Loucy (cell line): ENCODE data around the gene ACAN.

Source experiments
- H2AFZ ChIP-seq: fragments of 200-600 bp; sonication (generic); 2 replicates; pipeline ENCODE4 v1.6.0; 2016; ENCODE audit warnings: antibody characterized with exemption, mild to moderate bottlenecking, low read length, moderate library complexity
- H3F3A ChIP-seq: fragments of 200-600 bp; 2 replicates; pipeline ENCODE4 v1.6.0; 2016; ENCODE audit warnings: antibody characterized with exemption, low read depth, mild to moderate bottlenecking
- H3K27me3 ChIP-seq: fragments of 200-600 bp; sonication (generic); 2 replicates; pipeline ENCODE4 v1.6.1; 2014; ENCODE audit warnings: low read length, mild to moderate bottlenecking; ENCODE audit not compliant: insufficient read depth, poor library complexity, severe bottlenecking
- H3K36me3 ChIP-seq: fragments of 200-600 bp; sonication (generic); 2 replicates; pipeline ENCODE4 v1.6.1; 2016; ENCODE audit warnings: low read length; ENCODE audit not compliant: insufficient read depth
- H3K4me1 ChIP-seq: fragments of 200-600 bp; sonication (generic); 2 replicates; pipeline ENCODE4 v1.5.1; 2014; ENCODE audit warnings: low read length, mild to moderate bottlenecking; ENCODE audit not compliant: insufficient read depth, poor library complexity, severe bottlenecking
- H3K4me2 ChIP-seq: fragments of 200-600 bp; sonication (generic); 2 replicates; pipeline ENCODE4 v1.6.0; 2014; ENCODE audit warnings: antibody characterized with exemption, low read length, low read depth, mild to moderate bottlenecking; ENCODE audit not compliant: poor library complexity, severe bottlenecking
- H3K4me3 ChIP-seq: fragments of 200-600 bp; sonication (generic); 2 replicates; pipeline ENCODE4 v1.5.1; 2014; ENCODE audit warnings: low read length, mild to moderate bottlenecking, mixed read lengths; ENCODE audit not compliant: poor library complexity, severe bottlenecking
- H3K79me2 ChIP-seq: fragments of 200-600 bp; sonication (generic); 2 replicates; pipeline ENCODE4 v1.6.1; 2014; ENCODE audit warnings: low read length; ENCODE audit not compliant: insufficient read depth
- H3K9ac ChIP-seq: fragments of 200-600 bp; sonication (generic); 2 replicates; pipeline ENCODE4 v1.6.0; 2014; ENCODE audit warnings: mild to moderate bottlenecking, low read depth, low read length, moderate library complexity; ENCODE audit not compliant: poor library complexity, severe bottlenecking
- H3K9me2 ChIP-seq: fragments of 200-600 bp; sonication (generic); replicated peaks from 2 replicates; pipeline ENCODE4 v1.6.1; 2016; ENCODE audit warnings: low read depth, low read length, mixed read lengths
- H3K9me3 ChIP-seq: fragments of 200-600 bp; sonication (generic); 2 replicates; pipeline ENCODE4 v1.6.1; 2014; ENCODE audit warnings: mild to moderate bottlenecking, antibody characterized with exemption, low read length, low read depth; ENCODE audit not compliant: insufficient read depth
- H4K20me1 ChIP-seq: fragments of 200-600 bp; sonication (generic); 2 replicates; pipeline ENCODE4 v1.6.0; 2014; ENCODE audit warnings: antibody characterized with exemption, low read length, mild to moderate bottlenecking; ENCODE audit not compliant: insufficient read depth, poor library complexity, severe bottlenecking
- CTCF ChIP-seq: fragments of 200-600 bp; sonication (generic); conservative IDR thresholded peaks from 2 replicates; pipeline ENCODE4 v1.5.1; 2014; ENCODE audit warnings: mild to moderate bottlenecking, antibody characterized with exemption, low read length
- EZH2phosphoT487 ChIP-seq: fragments of 200-600 bp; IDR thresholded peaks from 2 replicates; pipeline ENCODE4 v1.6.1; 2018; ENCODE audit warnings: antibody characterized with exemption, mild to moderate bottlenecking, moderate library complexity, borderline replicate concordance

The ACAN gene

GRCh38 chr15:88828791-88829190 is 25.6 kb downstream of the ACAN start:
- no peaks in the 10 kb centered on the region for H4K20me1 ChIP-seq
- no peaks in the 10 kb centered on the region for H3K9me2 ChIP-seq
- no peak overlapping the region for H2AFZ ChIP-seq
- no peak for TF ChIP-seq EZH2phosphoT487
- no peak for TF ChIP-seq CTCF
- H3K9ac ChIP-seq: no peak overlapping the region
- H3K4me2 ChIP-seq: no peak overlapping the region
- H3K36me3 ChIP-seq: no peaks in the 10 kb centered on the region
- no peaks in the 10 kb centered on the region for H3K79me2 ChIP-seq
- no peak overlapping the region for H3K4me3 ChIP-seq
- H3K9me3 ChIP-seq: no peaks in the 10 kb centered on the region
- no peaks in the 10 kb centered on the region for H3K27me3 ChIP-seq
- H3F3A ChIP-seq: no peaks in the 10 kb centered on the region
- H3K4me1 ChIP-seq: no peaks in the 10 kb centered on the region

GRCh38 chr15:88830016-88830415 is 26.8 kb downstream of the ACAN start:
- Histone ChIP-seq H3K9me3 (no peaks in the 10 kb centered on the region), H3K79me2 (no peaks in the 10 kb centered on the region), H3F3A (no peaks in the 10 kb centered on the region), H2AFZ (no peak overlapping the region), H3K27me3 (no peaks in the 10 kb centered on the region), H3K9ac (no peak overlapping the region), H3K4me2 (no peak overlapping the region), H3K4me1 (no peaks in the 10 kb centered on the region), H3K4me3 (no peak overlapping the region), H3K9me2 (no peaks in the 10 kb centered on the region), H3K36me3 (no peaks in the 10 kb centered on the region), H4K20me1 (no peaks in the 10 kb centered on the region)
- TF ChIP-seq CTCF (no peak), EZH2phosphoT487 (no peak)

- Histone ChIP-seq H3K27me3 (no peaks in the 10 kb centered on the region), H3K9ac (no peak overlapping the region), H3K36me3 (no peaks in the 10 kb centered on the region), H3K9me2 (no peaks in the 10 kb centered on the region), H3K9me3 (no peaks in the 10 kb centered on the region), H3K4me2 (no peak overlapping the region), H4K20me1 (no peaks in the 10 kb centered on the region), H3K4me3 (no peak overlapping the region), H2AFZ (no peak overlapping the region), H3K4me1 (no peaks in the 10 kb centered on the region), H3K79me2 (no peaks in the 10 kb centered on the region), H3F3A (no peaks in the 10 kb centered on the region)
- TF ChIP-seq CTCF (no peak), EZH2phosphoT487 (no peak)
These were observed 29.8 kb downstream of the ACAN start for GRCh38 chr15:88832820-88833730.
